ENCODE results near the gene COBL. TPM values are rescaled to one million over a fixed set of nuclear protein-coding genes. Genes with fewer than 3 reads are reported as not detected.

Gene COBL
- total and polyA plus RNA-seq, 2 of the 4 experiments (the other 2 are of a cell fraction), result under 0.01 TPM; not detected in 1

DNA sequence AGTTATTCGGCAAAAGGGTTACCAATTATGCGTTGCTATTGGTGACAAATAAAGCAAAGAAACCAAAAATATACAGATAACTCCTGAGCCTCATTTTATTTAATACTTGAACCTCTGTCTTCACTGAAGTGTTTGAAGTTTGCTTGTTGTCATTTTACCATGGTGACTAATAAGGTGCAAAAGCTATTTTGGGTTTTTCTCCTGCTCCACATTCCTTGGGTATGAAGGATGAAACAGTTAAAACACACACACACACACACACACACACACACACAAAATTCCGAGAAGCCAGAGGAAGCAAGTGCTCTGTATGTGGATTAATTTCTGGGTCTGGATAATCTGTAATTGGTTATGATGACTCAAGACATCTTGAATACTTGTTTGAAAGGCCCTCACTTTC is 246.5 kb downstream of the COBL start:
- ChIA-PET POLR2A (ENCODE audit: unreplicated experiment) (no interaction called here), CTCF (interaction anchor here (0.6 to 1.2 kb wide), 2 partner anchors 13 to 91 kb away, joined by 3 read pairs; no protein-coding TSS in a partner anchor)
- no peak overlapping the region for H3K4ac ChIP-seq (ENCODE audit: low read depth, low read length)
- H3K36me3 ChIP-seq (ENCODE audit: control insufficient read depth, insufficient read depth, low read length), result no peaks in the 10 kb centered on the region
- H3K27me3 ChIP-seq (ENCODE audit: control insufficient read depth, insufficient read depth, low read length), result peaks cover 6% of the 10 kb centered on the region; the same call in 1 of the 2 replicates
- no CpG with 5 or more reads among the region's 3 CpGs for WGBS, 2 experiments (ENCODE audit: extremely low coverage in 2 of 2, insufficient read length in 1 of 2)
- H2BK5ac ChIP-seq (ENCODE audit: low read depth, low read length, poor library complexity, severe bottlenecking), result no peak overlapping the region
- dilution Hi-C loops (cut with HindIII; ENCODE audit: low sequenced_read_pairs, unreplicated experiment) (no loop called here), in situ Hi-C loops (cut with MboI; ENCODE audit: low sequenced_read_pairs) (loop anchor here (10.0 to 25.0 kb wide), 2 partner anchors 283 to 605 kb away; partner anchors contain the start of gene GRB10), intact Hi-C loops (cut with micrococcal nuclease) (no loop called here)
- no peak overlapping the region for H4K8ac ChIP-seq (ENCODE audit: low read depth in 2 of 2, low read length in 2 of 2)
- no TSS peak for BruUV-seq (replicated peaks)
- H3K4me1 ChIP-seq (ENCODE audit: control insufficient read depth, insufficient read depth, low read length), result no peaks in the 10 kb centered on the region
- no peak overlapping the region for H2AFZ ChIP-seq (replicated peaks; ENCODE audit: low read length, poor library complexity)
- H2AK5ac ChIP-seq (ENCODE audit: low read depth, low read length), result no peak overlapping the region
- no peak overlapping the region for H3K9ac ChIP-seq (ENCODE audit: low read depth, low read length)
- no peak overlapping the region for H3K23ac ChIP-seq (ENCODE audit: low read depth, low read length)
- no peak overlapping the region for H3K4me2 ChIP-seq (ENCODE audit: low read depth, low read length)
- DNase-seq (no peak), ATAC-seq (ENCODE audit: low read depth) (no peak)
- H3K27ac ChIP-seq (ENCODE audit: insufficient read depth, low read length), result no peak overlapping the region
- H2BK120ac ChIP-seq (ENCODE audit: low read depth, low read length), result no peak overlapping the region
- H3K9me3 ChIP-seq (ENCODE audit: control insufficient read depth, insufficient read depth, low read length), result no peaks in the 10 kb centered on the region
- H3K14ac ChIP-seq (replicated peaks; ENCODE audit: low read depth, low read length), result no peak overlapping the region
- no peaks in the 10 kb centered on the region for H3K9me1 ChIP-seq (ENCODE audit: insufficient read depth, low read length)
- no peaks in the 10 kb centered on the region for H3K79me1 ChIP-seq (ENCODE audit: low read depth in 1 of 2, low read length in 2 of 2)
- H2AK9ac ChIP-seq (replicated peaks; ENCODE audit: low read depth, low read length, poor library complexity), result no peak overlapping the region
- no peak overlapping the region for H3K56ac ChIP-seq (ENCODE audit: extremely low read depth, insufficient read depth, low read length)
- H2BK20ac ChIP-seq (ENCODE audit: low read depth, low read length), result no peak overlapping the region
- TF ChIP-seq RCOR1 (IDR thresholded peaks at IDR 0.05; ENCODE audit: insufficient replicate concordance, low read length) (no peak), CHD1 (IDR thresholded peaks at IDR 0.05; ENCODE audit: low read depth, low read length) (no peak), NFE2L2 (IDR thresholded peaks at IDR 0.05; ENCODE audit: low read depth, low read length) (no peak), ELK1 (IDR thresholded peaks at IDR 0.05; ENCODE audit: borderline replicate concordance, low read depth, low read length) (no peak), RAD21 (IDR thresholded peaks at IDR 0.05; ENCODE audit: low read length) (no peak), POLR2A (IDR thresholded peaks at IDR 0.05; ENCODE audit: low read depth, low read length) (no peak), FOS (IDR thresholded peaks at IDR 0.05; ENCODE audit: low read depth, low read length) (no peak), SMC3 (IDR thresholded peaks at IDR 0.05; ENCODE audit: low read depth, low read length) (no peak), BHLHE40 (IDR thresholded peaks at IDR 0.05; ENCODE audit: low read depth, low read length) (no peak), MAFK (IDR thresholded peaks at IDR 0.05; ENCODE audit: low read depth, low read length) (no peak), MAZ (IDR thresholded peaks at IDR 0.05; ENCODE audit: borderline replicate concordance, low read depth, low read length) (no peak), RFX5 (IDR thresholded peaks at IDR 0.05; ENCODE audit: low read depth, low read length) (no peak), CEBPB (IDR thresholded peaks at IDR 0.05; ENCODE audit: low read depth, low read length) (no peak), MXI1 (IDR thresholded peaks at IDR 0.05; ENCODE audit: borderline replicate concordance, low read depth, low read length) (no peak)
- TF ChIP-seq, protein P1, sequence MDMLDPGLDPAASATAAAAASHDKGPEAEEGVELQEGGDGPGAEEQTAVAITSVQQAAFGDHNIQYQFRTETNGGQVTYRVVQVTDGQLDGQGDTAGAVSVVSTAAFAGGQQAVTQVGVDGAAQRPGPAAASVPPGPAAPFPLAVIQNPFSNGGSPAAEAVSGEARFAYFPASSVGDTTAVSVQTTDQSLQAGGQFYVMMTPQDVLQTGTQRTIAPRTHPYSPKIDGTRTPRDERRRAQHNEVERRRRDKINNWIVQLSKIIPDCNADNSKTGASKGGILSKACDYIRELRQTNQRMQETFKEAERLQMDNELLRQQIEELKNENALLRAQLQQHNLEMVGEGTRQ (IDR thresholded peaks at IDR 0.05; ENCODE audit: low read depth, low read length), result no peak
- TF ChIP-seq, protein P2, sequence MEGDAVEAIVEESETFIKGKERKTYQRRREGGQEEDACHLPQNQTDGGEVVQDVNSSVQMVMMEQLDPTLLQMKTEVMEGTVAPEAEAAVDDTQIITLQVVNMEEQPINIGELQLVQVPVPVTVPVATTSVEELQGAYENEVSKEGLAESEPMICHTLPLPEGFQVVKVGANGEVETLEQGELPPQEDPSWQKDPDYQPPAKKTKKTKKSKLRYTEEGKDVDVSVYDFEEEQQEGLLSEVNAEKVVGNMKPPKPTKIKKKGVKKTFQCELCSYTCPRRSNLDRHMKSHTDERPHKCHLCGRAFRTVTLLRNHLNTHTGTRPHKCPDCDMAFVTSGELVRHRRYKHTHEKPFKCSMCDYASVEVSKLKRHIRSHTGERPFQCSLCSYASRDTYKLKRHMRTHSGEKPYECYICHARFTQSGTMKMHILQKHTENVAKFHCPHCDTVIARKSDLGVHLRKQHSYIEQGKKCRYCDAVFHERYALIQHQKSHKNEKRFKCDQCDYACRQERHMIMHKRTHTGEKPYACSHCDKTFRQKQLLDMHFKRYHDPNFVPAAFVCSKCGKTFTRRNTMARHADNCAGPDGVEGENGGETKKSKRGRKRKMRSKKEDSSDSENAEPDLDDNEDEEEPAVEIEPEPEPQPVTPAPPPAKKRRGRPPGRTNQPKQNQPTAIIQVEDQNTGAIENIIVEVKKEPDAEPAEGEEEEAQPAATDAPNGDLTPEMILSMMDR (conservative IDR thresholded peaks at IDR 0.05; ENCODE audit: low read depth, low read length), result no peak
- no peaks in the 10 kb centered on the region for H4K20me1 ChIP-seq (ENCODE audit: insufficient read depth, low read length)
- H3K18ac ChIP-seq (ENCODE audit: low read depth, low read length), result no peak overlapping the region
- H3K4me3 ChIP-seq (ENCODE audit: insufficient read depth, low read depth, low read length), result no peak overlapping the region
- no peak overlapping the region for H4K91ac ChIP-seq (ENCODE audit: insufficient read depth, low read depth, low read length)
- H4K5ac ChIP-seq (ENCODE audit: low read depth, low read length), result no peak overlapping the region
- no peak overlapping the region for H2BK15ac ChIP-seq (ENCODE audit: low read depth, low read length)

All from IMR-90 (cell line).